Adrenal gland (tissue), 12 donors: Measurements from ENCODE around the gene TNRC6C. TPM values are rescaled to one million over a fixed set of nuclear protein-coding genes. Genes with fewer than 3 reads are reported as not detected.

ENCODE experiments used
- DNase-seq, 7 donors: peaks; one replicate each; pipeline ENCODE4 v3.0.0-alpha.2; 2019 to 2020
- H3K27ac ChIP-seq, 5 donors: fragments of 200-600 bp; sonication (generic) in 4 of 5; 1 replicate in 3 of 5; 2 replicates in 2 of 5; pipeline versions ENCODE4 v1.5.1 to v1.8.0; 2016 to 2020; ENCODE audit warnings: mild to moderate bottlenecking in 1 of 5
- H3K27me3 ChIP-seq: fragments of 200-600 bp; 2 replicates; pipeline ENCODE4 v1.8.0; 2021
- H3K36me3 ChIP-seq, 2 donors: fragments of 200-600 bp; replicated peaks in 1 of 2; 1 replicate in 1 of 2; 2 replicates in 1 of 2; pipeline versions ENCODE4 v1.5.1 to v1.8.0; 2018 to 2022
- H3K4me1 ChIP-seq, 2 donors: fragments of 200-600 bp; replicated peaks in 1 of 2; 1 replicate in 1 of 2; 2 replicates in 1 of 2; pipeline versions ENCODE4 v1.5.1 to v1.8.0; 2018 to 2021
- H3K4me3 ChIP-seq, 4 donors: fragments of 200-600 bp; sonication (generic) in 3 of 4; one replicate each; pipeline ENCODE4 v1.5.1; 2016 to 2018
- H3K9me3 ChIP-seq, 3 donors: fragments of 200-600 bp; sonication (generic) in 1 of 3; replicated peaks in 1 of 3; 1 replicate in 2 of 3; 2 replicates in 1 of 3; pipeline versions ENCODE4 v1.5.1 to v1.8.0; 2016 to 2021
- CTCF ChIP-seq, 6 experiments: fragments of 450-650 bp in 4 of 6; fragments of 200-600 bp in 2 of 6; sonication (generic) in 1 of 6; IDR thresholded peaks; 1 replicate in 5 of 6; 2 replicates in 1 of 6; pipeline versions ENCODE4 v1.5.1 to v1.8.0; 2016 to 2021; ENCODE audit warnings: antibody characterized with exemption in 6 of 6, mild to moderate bottlenecking in 2 of 6, moderate library complexity in 1 of 6
- POLR2A ChIP-seq, 2 donors: fragments of 450-650 bp; IDR thresholded peaks; one replicate each; pipeline ENCODE4 v1.6.1; 2017; ENCODE audit warnings: antibody characterized with exemption in 2 of 2, mild to moderate bottlenecking in 2 of 2, moderate library complexity in 1 of 2
- WGBS, 4 donors: extraction: QIAGEN DNeasy Blood & Tissue Kit in 2 of 4; methylation state at CpG; one replicate each; pipeline versions ENCODE4 v1.1.5 to v1.1.7; 2013 to 2017; 5-methylcytosine and 5-hydroxymethylcytosine counted together
- intact Hi-C, 2 donors: fragments of 100-400 bp; cut with DNase I; formaldehyde crosslinking; loops; one replicate each; pipeline versions ENCODE4 v1.14.1 to v1.15.0; 2022 to 2023
- polyA plus RNA-seq, 3 donors: library from polyadenylated mRNA; stranded (reverse); fragments of 200-250 nt in 2 of 3; fragments of 350-450 nt in 1 of 3; fragmentation: Illumina TruSeq in 1 of 3; extraction: RNeasy Lipid Tissue Mini Kit (QIAGEN cat#74804) in 1 of 3; gene quantifications; one replicate each; pipeline ENCODE4 v1.2.3, GENCODE V29; 2013 to 2014
- total RNA-seq, 9 donors: library from RNA; depleted of rRNA in 4 of 9; stranded (reverse); fragments of >200 nt in 4 of 9; fragments of 120-200 nt in 1 of 9; fragmentation: NEBNext Ultra II Directional in 1 of 9; extraction: Animal tissue kit (Norgen Biotek cat#: 25700) in 1 of 9; gene quantifications; one replicate each; pipeline versions ENCODE4 v1.1.0 to v1.2.4, GENCODE V29; 2013 to 2023
- donor health status: healthy with polysubstance abuse.
- donor health status: Bipolar disorder and iron deficiency.
- donor health status: DM: yes; HTN: yes; CAD: no.
- donor health status: DM: no; HTN: no; CAD: no.
- donor health status: DM: no; HTN: no; CAD: no.
- donor health status: DM: yes; HTN: yes; CAD: no.

TNRC6C gene
- total and polyA plus RNA-seq, 12 donors: 2.8 to 18.7 (median 11.2) TPM

- H3K27ac ChIP-seq: no peak overlapping the region
- 53 to 70% (median 62%) methylated on average over 6 of the region's 6 CpGs for WGBS, 4 donors
- H3K27me3 ChIP-seq: no peaks in the 10 kb centered on the region
- intact Hi-C loops: no loop called here
- no peaks in the 10 kb centered on the region for H3K9me3 ChIP-seq
- peak in 6 of 7 donors; percentile 12 to 59 (median 30) for DNase-seq
- peaks cover 0 to 15% of the 10 kb centered on the region in 2 donors for H3K4me1 ChIP-seq
- no peak overlapping the region for H3K4me3 ChIP-seq
- no peak for TF ChIP-seq CTCF (IDR thresholded peaks at IDR 0.05)
- no peaks in the 10 kb centered on the region for H3K36me3 ChIP-seq
Observed at GRCh38 chr17:77995146-77995852, 36.8 kb downstream of the TNRC6C start.

GRCh38 chr17:77996256-77996655, 37.8 kb downstream of the TNRC6C start:
- 81 to 89% (median 87%) methylated on average over 3 of the region's 3 CpGs for WGBS, 4 donors
- TF ChIP-seq CTCF (IDR thresholded peaks at IDR 0.05): no peak
- no peak for TF ChIP-seq POLR2A (IDR thresholded peaks at IDR 0.05)
- H3K27me3 ChIP-seq: no peaks in the 10 kb centered on the region
- H3K4me3 ChIP-seq: no peak overlapping the region
- DNase-seq: no peak
- no peaks in the 10 kb centered on the region for H3K36me3 ChIP-seq
- H3K4me1 ChIP-seq: peaks cover 4 to 15% of the 10 kb centered on the region in 2 donors
- no peaks in the 10 kb centered on the region for H3K9me3 ChIP-seq
- no peak overlapping the region for H3K27ac ChIP-seq
- intact Hi-C loops: no loop called here

- Histone ChIP-seq H3K27me3 (no peaks in the 10 kb centered on the region), H3K4me3 (no peak overlapping the region), H3K9me3 (no peaks in the 10 kb centered on the region), H3K4me1 (peaks cover 4 to 15% of the 10 kb centered on the region in 2 donors), H3K27ac (no peak overlapping the region), H3K36me3 (no peaks in the 10 kb centered on the region)
- intact Hi-C loops: no loop called here
- WGBS, 4 donors: 91 to 96% (median 93%) methylated on average over 7 of the region's 7 CpGs
- no peak for DNase-seq
- TF ChIP-seq POLR2A (IDR thresholded peaks at IDR 0.05) (no peak), CTCF (IDR thresholded peaks at IDR 0.05) (no peak)
Observed at GRCh38 chr17:77999413-78000173, 41.1 kb downstream of the TNRC6C start.

- Histone ChIP-seq H3K36me3 (no peaks in the 10 kb centered on the region), H3K27me3 (no peaks in the 10 kb centered on the region), H3K27ac (no peak overlapping the region), H3K9me3 (no peaks in the 10 kb centered on the region), H3K4me1 (peaks cover 4 to 8% of the 10 kb centered on the region in 2 donors), H3K4me3 (no peak overlapping the region)
- 73 to 79% (median 75%) methylated on average over 3 of the region's 3 CpGs for WGBS, 4 donors
- intact Hi-C loops: no loop called here
- TF ChIP-seq CTCF (IDR thresholded peaks at IDR 0.05): no peak
- TF ChIP-seq POLR2A (IDR thresholded peaks at IDR 0.05): no peak
- DNase-seq: no peak
Observed at GRCh38 chr17:78000341-78000740, 41.8 kb downstream of the TNRC6C start.
